ENCODE data around the gene PROC. TPM values are rescaled to one million over a fixed set of nuclear protein-coding genes. Genes with fewer than 3 reads are reported as not detected.

The PROC gene
- total RNA-seq, 1 donor from 2014 or later: 1.0 TPM

DNA sequence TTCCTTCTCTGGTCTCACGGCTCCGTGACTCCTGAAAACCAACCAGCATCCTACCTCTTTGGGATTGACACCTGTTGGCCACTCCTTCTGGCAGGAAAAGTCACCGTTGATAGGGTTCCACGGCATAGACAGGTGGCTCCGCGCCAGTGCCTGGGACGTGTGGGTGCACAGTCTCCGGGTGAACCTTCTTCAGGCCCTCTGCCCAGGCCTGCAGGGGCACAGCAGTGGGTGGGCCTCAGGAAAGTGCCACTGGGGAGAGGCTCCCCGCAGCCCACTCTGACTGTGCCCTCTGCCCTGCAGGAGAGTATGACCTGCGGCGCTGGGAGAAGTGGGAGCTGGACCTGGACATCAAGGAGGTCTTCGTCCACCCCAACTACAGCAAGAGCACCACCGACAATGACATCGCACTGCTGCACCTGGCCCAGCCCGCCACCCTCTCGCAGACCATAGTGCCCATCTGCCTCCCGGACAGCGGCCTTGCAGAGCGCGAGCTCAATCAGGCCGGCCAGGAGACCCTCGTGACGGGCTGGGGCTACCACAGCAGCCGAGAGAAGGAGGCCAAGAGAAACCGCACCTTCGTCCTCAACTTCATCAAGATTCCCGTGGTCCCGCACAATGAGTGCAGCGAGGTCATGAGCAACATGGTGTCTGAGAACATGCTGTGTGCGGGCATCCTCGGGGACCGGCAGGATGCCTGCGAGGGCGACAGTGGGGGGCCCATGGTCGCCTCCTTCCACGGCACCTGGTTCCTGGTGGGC lies 10.0 kb downstream of the PROC start:
- TF ChIP-seq, protein P1, sequence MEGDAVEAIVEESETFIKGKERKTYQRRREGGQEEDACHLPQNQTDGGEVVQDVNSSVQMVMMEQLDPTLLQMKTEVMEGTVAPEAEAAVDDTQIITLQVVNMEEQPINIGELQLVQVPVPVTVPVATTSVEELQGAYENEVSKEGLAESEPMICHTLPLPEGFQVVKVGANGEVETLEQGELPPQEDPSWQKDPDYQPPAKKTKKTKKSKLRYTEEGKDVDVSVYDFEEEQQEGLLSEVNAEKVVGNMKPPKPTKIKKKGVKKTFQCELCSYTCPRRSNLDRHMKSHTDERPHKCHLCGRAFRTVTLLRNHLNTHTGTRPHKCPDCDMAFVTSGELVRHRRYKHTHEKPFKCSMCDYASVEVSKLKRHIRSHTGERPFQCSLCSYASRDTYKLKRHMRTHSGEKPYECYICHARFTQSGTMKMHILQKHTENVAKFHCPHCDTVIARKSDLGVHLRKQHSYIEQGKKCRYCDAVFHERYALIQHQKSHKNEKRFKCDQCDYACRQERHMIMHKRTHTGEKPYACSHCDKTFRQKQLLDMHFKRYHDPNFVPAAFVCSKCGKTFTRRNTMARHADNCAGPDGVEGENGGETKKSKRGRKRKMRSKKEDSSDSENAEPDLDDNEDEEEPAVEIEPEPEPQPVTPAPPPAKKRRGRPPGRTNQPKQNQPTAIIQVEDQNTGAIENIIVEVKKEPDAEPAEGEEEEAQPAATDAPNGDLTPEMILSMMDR (IDR thresholded peaks at IDR 0.05; ENCODE audit: insufficient read depth, low read depth, low read length): no peak
- no peak for TF ChIP-seq EZH2 (IDR thresholded peaks at IDR 0.05; ENCODE audit: insufficient read depth, low read length)
- Mint-ChIP-seq H3K27ac (ENCODE audit: unreplicated experiment) (no peak overlapping the region), H3K27me3 (ENCODE audit: low read depth, unreplicated experiment) (peaks cover 49% of the 10 kb centered on the region), H3K36me3 (ENCODE audit: low read depth, unreplicated experiment) (peaks cover 5% of the 10 kb centered on the region), H3K4me3 (ENCODE audit: unreplicated experiment) (no peak overlapping the region), H3K4me1 (ENCODE audit: low read depth, unreplicated experiment) (peaks cover 2% of the 10 kb centered on the region), H3K9me3 (ENCODE audit: unreplicated experiment) (no peaks in the 10 kb centered on the region)
- H2AFZ ChIP-seq (ENCODE audit: low read depth, low read length): no peak overlapping the region
- H3K9me3 ChIP-seq (ENCODE audit: insufficient read depth, low read depth, low read length): no peaks in the 10 kb centered on the region
- no peaks in the 10 kb centered on the region for H3K4me1 ChIP-seq (ENCODE audit: insufficient read depth, low read length)
- peaks cover 3% of the 10 kb centered on the region for H3K27me3 ChIP-seq (ENCODE audit: insufficient read depth, low read length)
- FAIRE-seq (no peak), DNase-seq (ENCODE audit: low read depth) (no peak)
- no peak overlapping the region for H3K4me3 ChIP-seq (ENCODE audit: insufficient read depth, low read depth, low read length)
- no peak overlapping the region for H3K4me2 ChIP-seq (ENCODE audit: low read length)
- H3K36me3 ChIP-seq (ENCODE audit: insufficient read depth, low read length): no peaks in the 10 kb centered on the region
- H4K20me1 ChIP-seq (ENCODE audit: insufficient read depth, low read length): no peaks in the 10 kb centered on the region
- no peaks in the 10 kb centered on the region for H3K79me2 ChIP-seq (ENCODE audit: insufficient read depth, low read length)
- no peak overlapping the region for H3K9ac ChIP-seq (ENCODE audit: low read length)
- H3K27ac ChIP-seq (ENCODE audit: low read depth, low read length): no peak overlapping the region

DNA sequence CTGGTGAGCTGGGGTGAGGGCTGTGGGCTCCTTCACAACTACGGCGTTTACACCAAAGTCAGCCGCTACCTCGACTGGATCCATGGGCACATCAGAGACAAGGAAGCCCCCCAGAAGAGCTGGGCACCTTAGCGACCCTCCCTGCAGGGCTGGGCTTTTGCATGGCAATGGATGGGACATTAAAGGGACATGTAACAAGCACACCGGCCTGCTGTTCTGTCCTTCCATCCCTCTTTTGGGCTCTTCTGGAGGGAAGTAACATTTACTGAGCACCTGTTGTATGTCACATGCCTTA lies 10.5 kb downstream of the PROC start:
- Histone ChIP-seq H3K27me3 (ENCODE audit: insufficient read depth, low read length) (no peaks in the 10 kb centered on the region), H2AFZ (ENCODE audit: low read depth, low read length) (no peak overlapping the region), H3K36me3 (ENCODE audit: insufficient read depth, low read length) (no peaks in the 10 kb centered on the region), H3K27ac (ENCODE audit: low read depth, low read length) (no peak overlapping the region), H3K4me1 (ENCODE audit: insufficient read depth, low read length) (no peaks in the 10 kb centered on the region), H3K9me3 (ENCODE audit: insufficient read depth, low read depth, low read length) (no peaks in the 10 kb centered on the region), H3K4me3 (ENCODE audit: insufficient read depth, low read depth, low read length) (no peak overlapping the region), H3K9ac (ENCODE audit: low read length) (no peak overlapping the region), H4K20me1 (ENCODE audit: insufficient read depth, low read length) (no peaks in the 10 kb centered on the region), H3K79me2 (ENCODE audit: insufficient read depth, low read length) (no peaks in the 10 kb centered on the region), H3K4me2 (ENCODE audit: low read length) (no peak overlapping the region)
- FAIRE-seq (no peak), DNase-seq (ENCODE audit: low read depth) (no peak)
- TF ChIP-seq EZH2 (IDR thresholded peaks at IDR 0.05; ENCODE audit: insufficient read depth, low read length): no peak
- TF ChIP-seq, protein P1 (IDR thresholded peaks at IDR 0.05; ENCODE audit: insufficient read depth, low read depth, low read length): no peak
- Mint-ChIP-seq H3K4me1 (ENCODE audit: low read depth, unreplicated experiment) (peaks cover 2% of the 10 kb centered on the region), H3K27ac (ENCODE audit: unreplicated experiment) (no peak overlapping the region), H3K9me3 (ENCODE audit: unreplicated experiment) (no peaks in the 10 kb centered on the region), H3K27me3 (ENCODE audit: low read depth, unreplicated experiment) (peaks cover 44% of the 10 kb centered on the region), H3K4me3 (ENCODE audit: unreplicated experiment) (no peak overlapping the region), H3K36me3 (ENCODE audit: low read depth, unreplicated experiment) (peaks cover 5% of the 10 kb centered on the region)

DNA sequence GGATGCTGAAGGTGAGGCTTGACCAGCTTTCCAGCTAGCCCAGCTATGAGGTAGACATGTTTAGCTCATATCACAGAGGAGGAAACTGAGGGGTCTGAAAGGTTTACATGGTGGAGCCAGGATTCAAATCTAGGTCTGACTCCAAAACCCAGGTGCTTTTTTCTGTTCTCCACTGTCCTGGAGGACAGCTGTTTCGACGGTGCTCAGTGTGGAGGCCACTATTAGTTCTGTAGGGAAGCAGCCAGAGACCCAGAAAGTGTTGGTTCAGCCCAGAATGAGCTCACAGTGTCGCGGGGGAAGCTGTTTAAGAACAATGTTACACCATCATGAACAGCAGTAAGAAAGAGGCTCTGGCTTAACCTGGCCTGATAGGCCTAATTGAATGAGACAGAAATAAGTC lies 11.1 kb downstream of the PROC start:
- H3K36me3 ChIP-seq (ENCODE audit: insufficient read depth, low read length): no peaks in the 10 kb centered on the region
- Mint-ChIP-seq H3K27ac (ENCODE audit: unreplicated experiment) (peak overlapping the region; percentile 76), H3K36me3 (ENCODE audit: low read depth, unreplicated experiment) (peaks cover 5% of the 10 kb centered on the region), H3K27me3 (ENCODE audit: low read depth, unreplicated experiment) (peaks cover 40% of the 10 kb centered on the region), H3K4me1 (ENCODE audit: low read depth, unreplicated experiment) (no peaks in the 10 kb centered on the region), H3K4me3 (ENCODE audit: unreplicated experiment) (no peak overlapping the region), H3K9me3 (ENCODE audit: unreplicated experiment) (no peaks in the 10 kb centered on the region)
- H3K9ac ChIP-seq (ENCODE audit: low read length): no peak overlapping the region
- no peaks in the 10 kb centered on the region for H3K4me1 ChIP-seq (ENCODE audit: insufficient read depth, low read length)
- no peak for FAIRE-seq
- no peaks in the 10 kb centered on the region for H4K20me1 ChIP-seq (ENCODE audit: insufficient read depth, low read length)
- no peaks in the 10 kb centered on the region for H3K79me2 ChIP-seq (ENCODE audit: insufficient read depth, low read length)
- H3K4me2 ChIP-seq (ENCODE audit: low read length): no peak overlapping the region
- no peaks in the 10 kb centered on the region for H3K9me3 ChIP-seq (ENCODE audit: insufficient read depth, low read depth, low read length)
- H3K27ac ChIP-seq (ENCODE audit: low read depth, low read length): no peak overlapping the region
- TF ChIP-seq, protein P1 (IDR thresholded peaks at IDR 0.05; ENCODE audit: insufficient read depth, low read depth, low read length): no peak
- TF ChIP-seq EZH2 (IDR thresholded peaks at IDR 0.05; ENCODE audit: insufficient read depth, low read length): no peak
- no peak overlapping the region for H2AFZ ChIP-seq (ENCODE audit: low read depth, low read length)
- H3K27me3 ChIP-seq (ENCODE audit: insufficient read depth, low read length): no peaks in the 10 kb centered on the region
- DNase-seq (ENCODE audit: low read depth): no peak
- H3K4me3 ChIP-seq (ENCODE audit: insufficient read depth, low read depth, low read length): no peak overlapping the region

All from astrocyte (in vitro differentiated cells and primary cell).